ENCODE results near the gene TAP2. TPM values are rescaled to one million over a fixed set of nuclear protein-coding genes. Genes with fewer than 3 reads are reported as not detected.

The TAP2 gene
- polyA plus RNA-seq, 1 of the 3 experiments (the other 2 are of a cell fraction), result 19.9 TPM

- peaks cover 0 to 11% of the 10 kb centered on the region in 2 experiments; a peak in 1 of 4 replicates for H3K4me1 ChIP-seq (ENCODE audit: control insufficient read depth in 1 of 2, insufficient read depth in 2 of 2, low read depth in 1 of 2, low read length in 1 of 2)
- TF ChIP-seq IRF3 (IDR thresholded peaks at IDR 0.05; ENCODE audit: low read depth, low read length), result no peak
- POLR2A ChIA-PET, result interaction anchor here (1.0 kb wide), 1 partner anchor 19 kb away, joined by 4 read pairs; the partner anchor contains the start of gene TAP2
Measured at GRCh38 chr6:32857156-32857891, 18.8 kb upstream of the TAP2 start.

GRCh38 chr6:32855467-32856174, 17.1 kb upstream of the TAP2 start:
- Histone ChIP-seq H3K9me2 (no peaks in the 10 kb centered on the region), H3F3A (replicated peaks; ENCODE audit: insufficient read depth) (peaks cover 10% of the 10 kb centered on the region), H3K36me3 (replicated peaks in 1 of 2; ENCODE audit: control insufficient read depth in 1 of 2, insufficient read depth in 2 of 2, low read length in 1 of 2) (peaks cover under 1 to 3% of the 10 kb centered on the region in 2 experiments), H2AFZ (ENCODE audit: low read depth) (no peak overlapping the region), H3K4me2 (no peak overlapping the region), H3K4me1 (ENCODE audit: control insufficient read depth in 1 of 2, insufficient read depth in 2 of 2, low read depth in 1 of 2, low read length in 1 of 2) (peaks cover 0 to 14% of the 10 kb centered on the region in 2 experiments; a peak in 1 of 4 replicates), H3K9ac (no peak overlapping the region), H4K20me1 (ENCODE audit: insufficient read depth) (no peaks in the 10 kb centered on the region), H3K27ac (ENCODE audit: low read depth in 2 of 2, low read length in 1 of 2) (no peak overlapping the region), H3K4me3 (ENCODE audit: low read depth in 2 of 2, low read length in 1 of 2) (no peak overlapping the region), H3K79me2 (ENCODE audit: insufficient read depth) (peaks cover 4% of the 10 kb centered on the region; the same call in 1 of the 2 replicates), H3K9me3 (no peaks in the 10 kb centered on the region), H3K27me3 (ENCODE audit: insufficient read depth) (no peaks in the 10 kb centered on the region)
- CTCF ChIA-PET, result interaction anchor here (0.8 to 8.3 kb wide), 11 partner anchors 8 to 129 kb away, joined by 3 to 137 read pairs (median 4); partner anchors contain the start of genes PSMB8 and TAP2
- DNase-seq, result no peak
- no peak for TF ChIP-seq POLR2AphosphoS5 (IDR thresholded peaks at IDR 0.05; ENCODE audit: low read depth, low read length)
- no peak for TF ChIP-seq EZH2phosphoT487 (IDR thresholded peaks at IDR 0.05; ENCODE audit: borderline replicate concordance, low read depth)
- no peak for TF ChIP-seq TEAD4 (IDR thresholded peaks at IDR 0.05; ENCODE audit: borderline replicate concordance, insufficient read depth)
- TF ChIP-seq RAD21 (IDR thresholded peaks at IDR 0.05; ENCODE audit: low read length), result no peak
- no peak for TF ChIP-seq NFIC (IDR thresholded peaks at IDR 0.05; ENCODE audit: borderline replicate concordance)
- POLR2A ChIA-PET, result interaction anchor here (1.5 kb wide), 1 partner anchor 116 kb away, joined by 4 read pairs; no protein-coding TSS in a partner anchor
- whole genome bisulfite sequencing (ENCODE audit: low lambda C conversion rate), result 76% methylated on average over 8 of the region's 8 CpGs

More at GRCh38 chr6:32857156-32857891, 18.8 kb upstream of the TAP2 start:
- 65% methylated on average over 10 of the region's 14 CpGs for WGBS (ENCODE audit: low lambda C conversion rate)
- Histone ChIP-seq H3K4me3 (ENCODE audit: low read depth in 2 of 2, low read length in 1 of 2) (no peak overlapping the region), H3F3A (replicated peaks; ENCODE audit: insufficient read depth) (peaks cover 12% of the 10 kb centered on the region), H3K9me3 (no peaks in the 10 kb centered on the region), H3K79me2 (ENCODE audit: insufficient read depth) (peaks cover 3% of the 10 kb centered on the region; the same call in 1 of the 2 replicates), H3K4me2 (no peak overlapping the region), H3K36me3 (replicated peaks in 1 of 2; ENCODE audit: control insufficient read depth in 1 of 2, insufficient read depth in 2 of 2, low read length in 1 of 2) (peaks cover 0 to 3% of the 10 kb centered on the region in 2 experiments), H3K9me2 (no peaks in the 10 kb centered on the region), H2AFZ (ENCODE audit: low read depth) (no peak overlapping the region), H4K20me1 (ENCODE audit: insufficient read depth) (no peaks in the 10 kb centered on the region), H3K9ac (no peak overlapping the region), H3K27ac (ENCODE audit: low read depth in 2 of 2, low read length in 1 of 2) (no peak overlapping the region), H3K27me3 (ENCODE audit: insufficient read depth) (no peaks in the 10 kb centered on the region)
- CTCF ChIA-PET, result interaction anchor here (0.7 to 8.3 kb wide), 10 partner anchors 9 to 290 kb away, joined by 3 to 137 read pairs (median 4); partner anchors contain the start of genes HLA-DMA, PSMB8 and TAP2
- no peak for DNase-seq
